Brain microvascular endothelial cell (primary cell): ENCODE results near the gene COMMD4.

Experiments
- DNase-seq: peaks from one replicate; pipeline ENCODE4 v3.0.0-alpha.2; 2020
- H3K27ac ChIP-seq: fragments of 250-450 bp; sonication (Bioruptor Pico); 2 replicates; pipeline ENCODE4 v1.5.1; 2020; ENCODE audit warnings: mild to moderate bottlenecking, moderate library complexity
- H3K27me3 ChIP-seq: fragments of 250-450 bp; sonication (Bioruptor Pico); replicated peaks from 2 replicates; pipeline ENCODE4 v1.5.1; 2020; ENCODE audit warnings: mild to moderate bottlenecking
- H3K36me3 ChIP-seq: fragments of 250-450 bp; sonication (Bioruptor Pico); replicated peaks from 2 replicates; pipeline ENCODE4 v1.5.1; 2020; ENCODE audit warnings: mild to moderate bottlenecking
- H3K4me3 ChIP-seq: 2 replicates; pipeline ENCODE4 v1.5.1; 2011; ENCODE audit warnings: low read depth, mild to moderate bottlenecking, control low read depth, low read length, moderate library complexity
- CTCF ChIP-seq: IDR thresholded peaks from 2 replicates; pipeline ENCODE4 v1.5.1; 2011; ENCODE audit warnings: low read depth, mild to moderate bottlenecking, moderate library complexity, low read length, control low read depth, inconsistent platforms; ENCODE audit errors: missing control alignments
- in situ Hi-C: cut with HindIII; loops from 2 replicates; pipeline ENCODE4 v1.10.0; 2017; ENCODE audit warnings: low sequenced_read_pairs, low pct_ligation_motif_present

The COMMD4 gene

GRCh38 chr15:75349851-75350588 is 14.2 kb downstream of the COMMD4 start:
- no peak overlapping the region for H3K4me3 ChIP-seq
- H3K36me3 ChIP-seq: no peaks in the 10 kb centered on the region
- no peak for TF ChIP-seq CTCF
- no peak overlapping the region for H3K27ac ChIP-seq
- no peak for DNase-seq
- no peaks in the 10 kb centered on the region for H3K27me3 ChIP-seq
- in situ Hi-C loops: no loop called here

- Histone ChIP-seq H3K27ac (no peak overlapping the region), H3K27me3 (no peaks in the 10 kb centered on the region), H3K36me3 (peaks cover 1% of the 10 kb centered on the region), H3K4me3 (no peak overlapping the region)
- no peak for TF ChIP-seq CTCF
- in situ Hi-C loops: no loop called here
- DNase-seq: no peak
Measured at GRCh38 chr15:75350601-75351361, 14.9 kb downstream of the COMMD4 start.

- peaks cover 10% of the 10 kb centered on the region for H3K36me3 ChIP-seq
- H3K27ac ChIP-seq: no peak overlapping the region
- H3K4me3 ChIP-seq: no peak overlapping the region
- no peak for TF ChIP-seq CTCF
- in situ Hi-C loops: no loop called here
- no peak for DNase-seq
- H3K27me3 ChIP-seq: no peaks in the 10 kb centered on the region
Measured at GRCh38 chr15:75352186-75353080, 16.6 kb downstream of the COMMD4 start.

- no peak overlapping the region for H3K27ac ChIP-seq
- no peak for TF ChIP-seq CTCF
- in situ Hi-C loops: no loop called here
- peaks cover 18% of the 10 kb centered on the region for H3K36me3 ChIP-seq
- DNase-seq: no peak
- no peak overlapping the region for H3K4me3 ChIP-seq
- no peaks in the 10 kb centered on the region for H3K27me3 ChIP-seq
Measured at GRCh38 chr15:75353604-75354003, 17.7 kb downstream of the COMMD4 start.

GRCh38 chr15:75354454-75354853 is 18.6 kb downstream of the COMMD4 start:
- Histone ChIP-seq H3K4me3 (no peak overlapping the region), H3K27ac (no peak overlapping the region), H3K27me3 (no peaks in the 10 kb centered on the region), H3K36me3 (peaks cover 23% of the 10 kb centered on the region)
- TF ChIP-seq CTCF: no peak
- in situ Hi-C loops: no loop called here
- DNase-seq: no peak
